Activated CD8-positive, alpha-beta memory T cell treated with anti-CD3 and anti-CD28 coated beads for 1 hour (primary cell): ENCODE results near the gene POLR2I.

Experiments
- DNase-seq, 2 donors: peaks; one replicate each; pipeline ENCODE4 v3.0.0-alpha.2; 2020; ENCODE audit warnings: low read depth in 1 of 2; ENCODE audit errors: extremely low read depth in 1 of 2

POLR2I gene

GRCh38 chr19:36064826-36065225, 49.8 kb downstream of the POLR2I start:
- no peak for DNase-seq
